SK-N-SH (cell line): ENCODE measurements around the gene SUN2. TPM values are rescaled to one million over a fixed set of nuclear protein-coding genes. Genes with fewer than 3 reads are reported as not detected.

ENCODE experiments used
- CTCF ChIA-PET: fragments of 300-600, 350-600 bp; formaldehyde crosslinking; extraction: SDS; loops from one replicate; lab custom pipeline; 2021; lab: Yijun Ruan, JAX
- POLR2A ChIA-PET: fragments of 350-600 bp; sonication (Branson Sonifier 250); formaldehyde crosslinking; extraction: SDS; loops from one replicate; lab custom pipeline; 2020; ENCODE audit warnings: antibody characterized with exemption, inconsistent platforms; lab: Yijun Ruan, JAX
- DNase-seq: peaks from one replicate; pipeline ENCODE4 v3.0.0; 2012
- H2AFZ ChIP-seq: fragments of 200-600 bp; sonication (generic); 2 replicates; pipeline ENCODE4 v1.8.1; 2016; ENCODE audit warnings: antibody characterized with exemption, mild to moderate bottlenecking, low read depth
- H3F3A ChIP-seq: fragments of 200-600 bp; sonication (generic); replicated peaks from 2 replicates; pipeline ENCODE3; 2016; ENCODE audit warnings: antibody characterized with exemption, mild to moderate bottlenecking; ENCODE audit not compliant: insufficient read depth
- H3K27ac ChIP-seq, 2 experiments: fragments of 200-500 bp in 1 of 2; fragments of 200-600 bp in 1 of 2; sonication (Bioruptor generic) in 1 of 2; sonication (generic), shearing (Covaris generic) in 1 of 2; 2 replicates each; pipeline versions ENCODE4 v1.5.1 to v1.6.1; 2014 to 2016; ENCODE audit warnings: low read depth in 2 of 2, inconsistent platforms in 1 of 2, low read length in 1 of 2, mild to moderate bottlenecking in 1 of 2, mixed read lengths in 1 of 2
- H3K27me3 ChIP-seq: fragments of 200-600 bp; sonication (generic), shearing (Covaris generic); 2 replicates; pipeline ENCODE4 v1.6.1; 2016; ENCODE audit warnings: mixed run types; ENCODE audit not compliant: insufficient read depth
- H3K36me3 ChIP-seq, 2 experiments: fragments of 200-500 bp in 1 of 2; fragments of 200-600 bp in 1 of 2; sonication (Bioruptor generic) in 1 of 2; sonication (generic) in 1 of 2; replicated peaks in 1 of 2; 2 replicates each; pipeline versions ENCODE3 to v1.5.1; 2014 to 2016; ENCODE audit warnings: low read length in 1 of 2, mild to moderate bottlenecking in 1 of 2; ENCODE audit not compliant: insufficient read depth in 2 of 2, control insufficient read depth in 1 of 2
- H3K4me1 ChIP-seq, 2 experiments: fragments of 200-500 bp in 1 of 2; fragments of 200-600 bp in 1 of 2; sonication (Bioruptor generic) in 1 of 2; sonication (generic), shearing (Covaris generic) in 1 of 2; 2 replicates each; pipeline versions ENCODE4 v1.5.1 to v1.6.1; 2014 to 2016; ENCODE audit warnings: low read depth in 1 of 2, low read length in 1 of 2, mixed run types in 1 of 2; ENCODE audit not compliant: insufficient read depth in 2 of 2, control insufficient read depth in 1 of 2
- H3K4me2 ChIP-seq: fragments of 200-600 bp; sonication (generic), shearing (Covaris generic); 2 replicates; pipeline ENCODE4 v1.6.1; 2017; ENCODE audit warnings: mixed run types
- H3K4me3 ChIP-seq, 2 experiments: fragments of 200-500 bp in 1 of 2; fragments of 200-600 bp in 1 of 2; sonication (Bioruptor generic) in 1 of 2; sonication (generic), shearing (Covaris generic) in 1 of 2; 2 replicates each; pipeline versions ENCODE4 v1.5.1 to v1.8.1; 2014 to 2016; ENCODE audit warnings: low read depth in 2 of 2, inconsistent platforms in 1 of 2, low read length in 1 of 2, mild to moderate bottlenecking in 1 of 2, mixed read lengths in 1 of 2, moderate library complexity in 1 of 2
- H3K79me2 ChIP-seq: fragments of 200-600 bp; sonication (generic); 2 replicates; pipeline ENCODE4 v1.8.1; 2017; ENCODE audit warnings: mild to moderate bottlenecking; ENCODE audit not compliant: insufficient read depth
- H3K9ac ChIP-seq: fragments of 200-600 bp; sonication (generic); 2 replicates; pipeline ENCODE4 v1.6.1; 2017; ENCODE audit warnings: mixed run types
- H3K9me2 ChIP-seq: fragments of 200-600 bp; sonication (generic); 2 replicates; pipeline ENCODE4 v1.6.1; 2017; ENCODE audit warnings: mixed run types
- H3K9me3 ChIP-seq: fragments of 200-600 bp; sonication (generic); 2 replicates; pipeline ENCODE4 v1.6.1; 2017; ENCODE audit warnings: mixed run types, mild to moderate bottlenecking, moderate library complexity
- H4K20me1 ChIP-seq: fragments of 200-600 bp; sonication (generic); 2 replicates; pipeline ENCODE4 v1.6.1; 2017; ENCODE audit warnings: mild to moderate bottlenecking, mixed run types; ENCODE audit not compliant: insufficient read depth
- ELF1 ChIP-seq: IDR thresholded peaks from 2 replicates; pipeline ENCODE4 v1.4.0; 2012
- FOSL2 ChIP-seq: IDR thresholded peaks from 2 replicates; pipeline ENCODE4 v1.4.0; 2012; ENCODE audit warnings: low read depth, mild to moderate bottlenecking, moderate library complexity, borderline replicate concordance
- FOXM1 ChIP-seq: IDR thresholded peaks from 2 replicates; pipeline ENCODE4 v1.4.0; 2012; ENCODE audit warnings: low read depth, mild to moderate bottlenecking
- GABPA ChIP-seq: IDR thresholded peaks from 2 replicates; pipeline ENCODE4 v1.4.0; 2012; ENCODE audit warnings: low read depth, mild to moderate bottlenecking
- JUND ChIP-seq: IDR thresholded peaks from 2 replicates; pipeline ENCODE4 v1.4.0; 2012
- MAX ChIP-seq: IDR thresholded peaks from 2 replicates; pipeline ENCODE4 v1.4.0; 2012; ENCODE audit warnings: low read depth
- MXI1 ChIP-seq: IDR thresholded peaks from 2 replicates; pipeline ENCODE4 v1.6.1; 2012; ENCODE audit warnings: mild to moderate bottlenecking, low read depth, low read length, improper control_type of control experiment
- NFIC ChIP-seq: IDR thresholded peaks from 2 replicates; pipeline ENCODE4 v1.4.0; 2012; ENCODE audit warnings: borderline replicate concordance
- NRF1 ChIP-seq: IDR thresholded peaks from 2 replicates; pipeline ENCODE4 v1.6.1; 2012; ENCODE audit warnings: low read depth, mild to moderate bottlenecking, low read length
- RAD21 ChIP-seq: IDR thresholded peaks from 2 replicates; pipeline ENCODE4 v1.6.1; 2012; ENCODE audit warnings: mild to moderate bottlenecking, low read length
- RFX5 ChIP-seq: IDR thresholded peaks from 2 replicates; pipeline ENCODE4 v1.6.1; 2012; ENCODE audit warnings: mild to moderate bottlenecking, improper control_type of control experiment, low read length
- SIN3A ChIP-seq: IDR thresholded peaks from 2 replicates; pipeline ENCODE4 v1.6.1; 2012; ENCODE audit warnings: low read depth, mild to moderate bottlenecking, low read length, moderate library complexity, borderline replicate concordance
- TCF12 ChIP-seq: IDR thresholded peaks from 2 replicates; pipeline ENCODE4 v1.4.0; 2012
- TEAD4 ChIP-seq: IDR thresholded peaks from 2 replicates; pipeline ENCODE4 v1.4.0; 2012; ENCODE audit warnings: mild to moderate bottlenecking, borderline replicate concordance; ENCODE audit not compliant: insufficient read depth
- YY1 ChIP-seq: IDR thresholded peaks from 2 replicates; pipeline ENCODE4 v1.4.0; 2012; ENCODE audit warnings: low read depth, mild to moderate bottlenecking
- ZBTB33 ChIP-seq: IDR thresholded peaks from 2 replicates; pipeline ENCODE4 v1.4.0; 2012; ENCODE audit warnings: low read depth, borderline replicate concordance
- WGBS: methylation state at CpG from one replicate; pipeline ENCODE4 v1.1.6; 2017; ENCODE audit warnings: low lambda C conversion rate; 5-methylcytosine and 5-hydroxymethylcytosine counted together
- polyA plus RNA-seq, 3 experiments: library from polyadenylated mRNA; depleted of rRNA; stranded (reverse); fragments of >200 nt; gene quantifications; 2 replicates each; pipeline ENCODE4 v1.2.3, GENCODE V29; 2012
- small RNA-seq, 7 experiments: library from RNA; depleted of rRNA; stranded (forward); fragments of <200 nt; gene quantifications; one replicate each; pipeline ENCODE3, GENCODE V24; 2012

Gene SUN2
- polyA plus RNA-seq, 1 of the 3 experiments (the other 2 are of a cell fraction), result 10.2 TPM

DNA sequence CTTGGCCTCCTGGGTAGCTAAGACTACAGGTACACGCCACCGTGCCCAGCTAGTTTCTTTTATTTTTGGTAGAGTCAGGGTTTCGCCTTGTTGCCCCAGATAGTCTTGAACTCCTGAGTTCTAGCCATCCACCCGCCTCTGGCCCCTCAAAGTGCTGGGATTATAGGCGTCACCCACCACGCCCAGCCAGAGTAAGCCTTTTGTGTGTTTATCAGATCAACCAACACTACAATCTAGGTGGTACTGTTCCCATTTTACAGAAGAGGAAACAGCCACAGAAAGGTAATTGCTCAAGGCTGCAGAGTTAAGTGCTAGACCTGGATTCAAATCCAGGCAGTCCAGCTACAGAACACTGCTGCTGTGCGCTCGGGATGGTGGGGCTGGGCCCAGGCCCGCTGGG lies 70.9 kb downstream of the SUN2 start:
- WGBS, result 95% methylated on average over 8 of the region's 9 CpGs
- no peaks in the 10 kb centered on the region; a peak in 1 of 4 replicates for H3K4me1 ChIP-seq
- H3K4me3 ChIP-seq, result no peak overlapping the region
- no peak overlapping the region for H2AFZ ChIP-seq
- no peak for DNase-seq
- TF ChIP-seq RFX5 (no peak), SIN3A (no peak), ELF1 (no peak), JUND (no peak), FOSL2 (no peak), YY1 (no peak), GABPA (no peak), FOXM1 (no peak), ZBTB33 (no peak), RAD21 (no peak), MXI1 (no peak), NRF1 (no peak), TEAD4 (no peak), NFIC (no peak), TCF12 (no peak), MAX (no peak)
- H3K9me2 ChIP-seq, result no peaks in the 10 kb centered on the region
- H3K79me2 ChIP-seq, result peaks cover 15% of the 10 kb centered on the region
- no peaks in the 10 kb centered on the region for H4K20me1 ChIP-seq
- H3K36me3 ChIP-seq, result peaks cover 0 to 26% of the 10 kb centered on the region in 2 experiments
- no peaks in the 10 kb centered on the region for H3K27me3 ChIP-seq
- no peaks in the 10 kb centered on the region for H3F3A ChIP-seq
- no peaks in the 10 kb centered on the region for H3K9me3 ChIP-seq
- no peak overlapping the region for H3K9ac ChIP-seq
- H3K4me2 ChIP-seq, result no peak overlapping the region
- ChIA-PET POLR2A (no interaction called here), CTCF (no interaction called here)
- H3K27ac ChIP-seq, result no peak overlapping the region

Small RNA genes within 50 kb of the gene (small RNA-seq; reads per million reads assigned to genes)
- gene AL021707.8, result 0 to 0.98 (median 0) reads per million in 7 experiments

Other genes with a start within 250 kb of the SUN2 start
- 111 and 178 TPM in 2 replicates for gene DDX17, start 249.7 kb downstream of the SUN2 start, polyA plus RNA-seq (2012; rRNA removed)
- gene DMC1, start 185.8 kb downstream of the SUN2 start, polyA plus RNA-seq (2012; rRNA removed), result not detected in 2 replicates
- 1.2 and 1.9 TPM in 2 replicates for gene FAM227A, start 99.6 kb downstream of the SUN2 start, polyA plus RNA-seq (2012; rRNA removed)
- gene CBY1, start 99.4 kb downstream of the SUN2 start, polyA plus RNA-seq (2012; rRNA removed), result 21.8 and 23.4 TPM in 2 replicates
- 33.1 and 33.6 TPM in 2 replicates for gene TOMM22, start 74.0 kb downstream of the SUN2 start, polyA plus RNA-seq (2012; rRNA removed)
- gene JOSD1, start 55.1 kb downstream of the SUN2 start, polyA plus RNA-seq (2012; rRNA removed), result 17.8 and 23.0 TPM in 2 replicates
- gene GTPBP1, start 50.1 kb downstream of the SUN2 start, polyA plus RNA-seq (2012; rRNA removed), result 11.9 and 15.2 TPM in 2 replicates
- gene DNAL4, start 38.1 kb upstream of the SUN2 start, polyA plus RNA-seq (2012; rRNA removed), result 15.1 and 17.6 TPM in 2 replicates
- gene NPTXR, start 88.0 kb upstream of the SUN2 start, polyA plus RNA-seq (2012; rRNA removed), result 1.1 and 1.2 TPM in 2 replicates
- gene CBX6, start 116.2 kb upstream of the SUN2 start, polyA plus RNA-seq (2012; rRNA removed), result 3.4 and 5.4 TPM in 2 replicates
- not detected in 2 replicates for gene APOBEC3A, start 201.6 kb upstream of the SUN2 start, polyA plus RNA-seq (2012; rRNA removed)
- gene APOBEC3B, start 226.3 kb upstream of the SUN2 start, polyA plus RNA-seq (2012; rRNA removed), result not detected in 2 replicates